Activated CD4-positive, alpha-beta memory T cell treated with anti-CD3 and anti-CD28 coated beads, Interleukin-2, amount 10 ng/mL, durations not matched to agents 7 days and 5 days (primary cell): ENCODE results near the gene MACROD1. TPM values are rescaled to one million over a fixed set of nuclear protein-coding genes. Genes with fewer than 3 reads are reported as not detected.

Source experiments
- CTCF ChIA-PET: fragments of 350-600 bp; sonication (Branson Sonifier 250); formaldehyde crosslinking; loops from one replicate; lab custom pipeline; 2021; ENCODE audit warnings: antibody characterized with exemption, inconsistent platforms; lab: Charles Lee
- POLR2A ChIA-PET: fragments of 350-600 bp; sonication (Branson Sonifier 250); formaldehyde crosslinking; loops from one replicate; lab custom pipeline; 2021; ENCODE audit warnings: antibody characterized with exemption; lab: Charles Lee
- DNase-seq: peaks from one replicate; pipeline ENCODE4 v3.0.0-alpha.2; 2020
- H3K27ac Mint-ChIP-seq: one replicate; pipeline ENCODE4 v1.8.0; 2021; ENCODE audit warnings: mild to moderate bottlenecking, mixed read lengths
- H3K27me3 Mint-ChIP-seq: one replicate; pipeline ENCODE4 v1.8.0; 2021; ENCODE audit warnings: mixed read lengths
- H3K36me3 Mint-ChIP-seq: one replicate; pipeline ENCODE4 v1.8.0; 2021; ENCODE audit warnings: low read depth, mixed read lengths
- H3K4me1 Mint-ChIP-seq: one replicate; pipeline ENCODE4 v1.8.0; 2021; ENCODE audit warnings: mixed read lengths
- H3K4me3 Mint-ChIP-seq: one replicate; pipeline ENCODE4 v1.8.0; 2021; ENCODE audit warnings: mild to moderate bottlenecking, mixed read lengths
- H3K9me3 Mint-ChIP-seq: one replicate; pipeline ENCODE4 v1.8.0; 2021; ENCODE audit warnings: mixed read lengths
- total RNA-seq, 2 experiments: library from RNA; stranded (reverse); gene quantifications; one replicate each; pipeline ENCODE4 v1.2.3, GENCODE V29; 2021

Gene MACROD1
- total RNA-seq, 2 experiments from 2014 or later = 8.8 to 9.1 TPM

DNA sequence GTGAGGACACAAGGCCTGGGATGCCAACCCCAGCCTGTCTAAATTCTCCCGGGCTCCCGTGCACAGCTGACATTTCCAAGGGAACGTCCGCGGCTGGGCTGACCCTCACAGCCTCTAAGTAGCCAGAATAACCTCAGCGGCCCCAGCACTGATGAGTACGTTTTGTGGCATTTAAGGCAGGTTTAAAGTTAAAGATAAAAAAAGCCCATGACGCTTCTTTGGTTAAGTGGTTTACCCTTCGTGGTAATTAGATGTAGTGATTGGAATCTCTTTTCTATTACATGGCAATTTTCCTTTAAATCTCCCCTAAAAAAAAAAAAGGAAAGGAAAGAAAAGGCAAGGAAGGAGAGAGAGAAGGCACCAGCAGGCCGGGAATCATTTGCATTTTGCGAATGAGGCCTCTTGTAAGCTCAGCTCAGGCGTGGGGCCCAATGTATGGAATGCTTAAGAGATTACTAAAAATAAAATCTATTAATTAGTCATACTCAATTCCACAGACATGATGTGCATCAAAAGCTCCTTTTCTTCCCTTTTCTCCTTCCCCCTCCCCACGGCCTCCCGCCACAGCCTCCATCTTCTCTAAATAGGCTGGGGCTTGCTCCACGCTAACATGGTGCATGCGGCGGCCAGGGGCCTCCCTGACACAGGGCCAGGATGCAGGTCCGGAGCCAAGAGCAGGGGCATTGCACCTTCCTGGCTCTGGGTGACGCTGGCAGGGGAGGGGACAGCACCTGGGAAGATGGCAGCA lies 44.1 kb downstream of the MACROD1 start:
- H3K27me3 Mint-ChIP-seq = no peaks in the 10 kb centered on the region
- no peak for DNase-seq
- H3K4me1 Mint-ChIP-seq = peaks cover 3% of the 10 kb centered on the region
- no peaks in the 10 kb centered on the region for H3K36me3 Mint-ChIP-seq
- H3K4me3 Mint-ChIP-seq = no peak overlapping the region
- ChIA-PET POLR2A (no interaction called here), CTCF (no interaction called here)
- H3K27ac Mint-ChIP-seq = no peak overlapping the region
- H3K9me3 Mint-ChIP-seq = no peaks in the 10 kb centered on the region

DNA sequence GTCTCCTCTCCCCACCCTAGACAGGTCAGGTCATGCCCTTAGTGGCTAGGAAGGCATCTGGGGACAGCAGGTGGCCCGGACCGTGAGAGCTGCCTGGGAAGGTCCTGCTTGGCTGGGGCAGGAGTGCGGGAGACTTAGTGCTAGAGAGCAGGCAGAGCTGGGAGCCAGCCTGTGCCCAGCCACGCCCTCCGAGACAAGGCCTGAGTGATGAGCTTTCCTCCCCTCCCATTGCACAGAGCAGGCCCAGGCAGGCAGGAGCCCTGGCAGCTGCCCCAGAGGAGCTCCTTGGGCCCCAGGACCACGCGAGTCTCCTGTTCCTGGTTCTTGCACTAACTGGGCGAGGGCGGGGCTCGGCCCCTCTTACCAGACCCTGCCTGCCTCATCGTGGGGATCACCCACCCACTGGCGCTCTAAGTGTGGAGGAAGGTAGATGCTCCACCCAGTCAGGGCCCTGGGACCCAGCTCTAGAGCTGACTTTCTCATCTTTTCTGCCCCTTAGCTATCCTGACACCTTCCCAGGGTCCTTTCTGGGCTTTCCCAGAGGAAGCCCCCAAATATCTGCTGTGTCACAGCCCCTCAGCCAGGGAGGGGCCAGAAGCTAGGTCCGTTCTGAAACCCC lies 44.9 kb downstream of the MACROD1 start:
- H3K27me3 Mint-ChIP-seq = no peaks in the 10 kb centered on the region
- POLR2A ChIA-PET = no interaction called here
- no peak overlapping the region for H3K4me3 Mint-ChIP-seq
- H3K36me3 Mint-ChIP-seq = no peaks in the 10 kb centered on the region
- no peaks in the 10 kb centered on the region for H3K9me3 Mint-ChIP-seq
- H3K4me1 Mint-ChIP-seq = peaks cover 3% of the 10 kb centered on the region
- no peak for DNase-seq
- CTCF ChIA-PET = no interaction called here
- no peak overlapping the region for H3K27ac Mint-ChIP-seq

DNA sequence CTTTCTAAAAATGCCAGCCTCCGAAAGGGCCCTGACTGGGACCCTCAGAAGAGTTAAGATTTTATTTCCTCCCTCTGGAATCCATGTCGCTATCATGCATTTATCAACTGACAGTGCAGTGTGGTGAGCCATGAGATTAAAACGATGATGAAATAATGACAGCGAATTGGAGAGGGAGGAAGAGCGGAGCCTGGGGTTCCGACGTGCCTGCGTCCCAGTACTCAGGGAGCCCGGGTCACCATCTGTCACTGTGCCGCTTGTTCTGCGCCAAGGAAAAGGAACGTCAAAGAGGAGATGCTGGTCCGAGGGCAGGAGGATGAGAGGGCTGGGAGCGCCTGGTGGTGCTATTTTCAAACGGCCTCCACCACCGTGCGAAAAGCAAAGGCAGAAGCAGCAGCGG lies 46.2 kb downstream of the MACROD1 start:
- Mint-ChIP-seq H3K27ac (no peak overlapping the region), H3K27me3 (no peaks in the 10 kb centered on the region), H3K36me3 (no peaks in the 10 kb centered on the region), H3K4me1 (peaks cover 3% of the 10 kb centered on the region), H3K4me3 (no peak overlapping the region), H3K9me3 (no peaks in the 10 kb centered on the region)
- POLR2A ChIA-PET = no interaction called here
- CTCF ChIA-PET = no interaction called here
- DNase-seq = no peak

DNA sequence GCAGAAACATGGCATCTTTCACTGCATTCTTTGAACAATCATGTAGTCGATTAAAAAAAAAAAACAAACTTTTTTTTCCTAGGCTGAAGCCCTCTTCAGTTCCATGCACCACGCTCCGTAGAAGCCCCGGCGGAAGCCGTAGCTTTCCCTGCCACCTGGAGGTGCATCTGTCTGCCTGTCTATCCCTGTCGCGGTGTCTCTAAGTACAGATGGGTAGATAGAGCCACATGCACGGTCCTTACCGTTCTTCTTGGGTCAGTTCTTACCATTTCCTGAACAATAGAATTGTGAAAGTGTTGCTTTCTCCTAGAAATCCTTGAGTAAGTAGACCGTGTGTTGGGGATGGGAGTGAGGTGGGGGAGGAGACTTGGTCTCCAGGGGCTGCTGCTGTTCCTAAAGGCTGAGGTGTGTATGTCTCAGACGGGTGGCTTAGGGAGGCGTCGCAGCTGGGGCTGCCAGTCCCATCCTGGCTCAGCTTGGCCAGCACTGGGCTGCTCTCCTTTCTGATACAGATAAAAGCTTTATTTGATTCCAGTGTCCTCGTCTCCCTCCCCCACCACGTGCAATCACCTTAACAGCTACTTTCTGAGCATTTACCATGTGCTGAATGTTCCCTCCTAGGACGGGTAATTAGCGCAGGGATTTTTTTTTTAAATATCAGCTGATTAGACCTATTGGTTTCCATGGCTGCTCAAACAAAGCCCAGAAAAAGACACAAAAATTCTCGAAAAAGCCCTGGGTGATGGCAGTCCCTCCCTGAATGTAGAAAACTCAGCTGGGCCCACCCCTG lies 46.8 kb downstream of the MACROD1 start:
- Mint-ChIP-seq H3K27ac (no peak overlapping the region), H3K4me1 (peaks cover 3% of the 10 kb centered on the region), H3K36me3 (no peaks in the 10 kb centered on the region), H3K27me3 (no peaks in the 10 kb centered on the region), H3K9me3 (no peaks in the 10 kb centered on the region), H3K4me3 (no peak overlapping the region)
- ChIA-PET CTCF (no interaction called here), POLR2A (no interaction called here)
- no peak for DNase-seq

DNA sequence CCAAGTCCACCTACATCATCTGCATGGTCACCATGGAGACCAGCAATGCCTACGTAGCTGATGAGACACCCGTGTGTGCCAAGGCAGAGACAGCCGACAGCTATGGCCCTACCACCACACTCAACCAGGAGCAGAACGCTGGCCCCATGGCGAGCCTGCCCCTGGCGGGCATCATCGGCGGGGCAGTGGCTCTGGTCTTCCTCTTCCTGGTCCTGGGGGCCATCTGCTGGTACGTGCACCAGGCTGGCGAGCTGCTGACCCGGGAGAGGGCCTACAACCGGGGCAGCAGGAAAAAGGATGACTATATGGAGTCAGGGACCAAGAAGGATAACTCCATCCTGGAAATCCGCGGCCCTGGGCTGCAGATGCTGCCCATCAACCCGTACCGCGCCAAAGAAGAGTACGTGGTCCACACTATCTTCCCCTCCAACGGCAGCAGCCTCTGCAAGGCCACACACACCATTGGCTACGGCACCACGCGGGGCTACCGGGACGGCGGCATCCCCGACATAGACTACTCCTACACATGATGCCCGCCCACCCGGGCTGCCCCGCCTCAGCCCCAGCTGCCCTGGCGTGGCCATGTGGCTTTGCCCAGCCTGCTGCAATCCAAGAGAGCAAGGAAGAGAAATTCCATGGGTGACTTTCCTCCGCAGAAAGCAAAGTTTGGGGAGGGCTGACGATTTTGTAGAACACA lies 48.0 kb downstream of the MACROD1 start:
- no peaks in the 10 kb centered on the region for H3K36me3 Mint-ChIP-seq
- no peaks in the 10 kb centered on the region for H3K27me3 Mint-ChIP-seq
- H3K27ac Mint-ChIP-seq = no peak overlapping the region
- H3K4me1 Mint-ChIP-seq = peaks cover 3% of the 10 kb centered on the region
- ChIA-PET CTCF (no interaction called here), POLR2A (no interaction called here)
- no peak overlapping the region for H3K4me3 Mint-ChIP-seq
- no peaks in the 10 kb centered on the region for H3K9me3 Mint-ChIP-seq
- no peak for DNase-seq

DNA sequence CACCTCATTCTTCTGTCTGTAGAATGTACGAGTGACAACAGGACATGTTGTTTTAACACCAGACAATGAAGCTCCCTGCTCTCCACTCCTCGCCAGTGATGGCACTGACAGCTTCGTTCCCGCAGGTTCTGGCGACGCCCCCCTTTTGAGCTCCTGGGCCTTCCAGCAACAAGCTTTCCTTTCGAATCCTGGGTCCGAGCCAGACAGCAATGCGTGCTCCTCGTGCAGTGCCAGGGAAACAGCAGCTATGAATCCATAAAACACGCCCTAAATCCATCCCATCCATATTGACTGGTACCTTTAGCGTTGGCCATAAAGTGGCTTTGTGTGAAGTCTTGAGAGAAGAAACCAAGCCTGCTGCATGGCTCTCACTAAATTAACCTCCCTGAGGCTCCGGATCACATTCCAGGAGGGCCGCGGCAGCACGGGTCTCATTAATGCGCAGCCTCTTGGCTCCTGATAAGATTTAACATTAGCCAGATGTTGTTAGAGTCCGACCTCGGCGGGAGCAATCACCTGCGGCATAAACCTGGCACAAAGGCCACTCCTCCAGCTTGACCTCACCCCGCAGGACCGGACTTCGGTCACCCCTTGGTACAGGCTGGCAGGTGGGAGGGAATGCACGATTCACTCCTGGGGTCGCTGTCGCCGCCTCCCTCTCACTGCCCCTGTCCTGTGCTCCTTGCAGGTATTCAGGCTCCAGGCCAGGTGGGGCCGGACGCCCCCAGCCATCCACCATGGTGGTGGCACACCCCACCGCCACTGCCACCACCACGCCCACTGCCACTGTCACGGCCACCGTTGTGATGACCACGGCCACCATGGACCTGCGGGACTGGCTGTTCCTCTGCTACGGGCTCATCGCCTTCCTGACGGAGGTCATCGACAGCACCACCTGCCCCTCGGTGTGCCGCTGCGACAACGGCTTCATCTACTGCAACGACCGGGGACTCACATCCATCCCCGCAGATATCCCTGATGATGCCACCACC lies 50.1 kb downstream of the MACROD1 start:
- no peaks in the 10 kb centered on the region for H3K36me3 Mint-ChIP-seq
- CTCF ChIA-PET = no interaction called here
- DNase-seq = no peak
- H3K4me1 Mint-ChIP-seq = no peaks in the 10 kb centered on the region
- no peak overlapping the region for H3K27ac Mint-ChIP-seq
- POLR2A ChIA-PET = no interaction called here
- H3K9me3 Mint-ChIP-seq = no peaks in the 10 kb centered on the region
- no peak overlapping the region for H3K4me3 Mint-ChIP-seq
- H3K27me3 Mint-ChIP-seq = no peaks in the 10 kb centered on the region

DNA sequence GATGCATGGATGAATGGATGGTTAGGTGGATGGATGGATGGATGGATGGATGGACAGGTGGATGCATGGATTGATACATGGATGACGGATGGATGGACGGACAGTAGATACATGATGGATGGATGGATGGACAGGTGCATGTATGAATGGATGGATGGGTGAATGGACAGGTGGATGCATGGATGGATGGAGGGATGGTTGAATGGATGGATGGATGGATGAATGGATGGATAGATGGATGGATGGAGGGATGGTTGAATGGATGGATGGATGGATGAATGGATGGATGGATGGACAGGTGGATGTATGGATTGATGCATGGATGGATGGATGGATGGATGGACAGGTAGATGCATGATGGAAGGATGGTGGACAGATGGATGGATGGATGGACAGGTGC lies 51.7 kb downstream of the MACROD1 start:
- CTCF ChIA-PET = no interaction called here
- Mint-ChIP-seq H3K27me3 (no peaks in the 10 kb centered on the region), H3K36me3 (no peaks in the 10 kb centered on the region)

DNA sequence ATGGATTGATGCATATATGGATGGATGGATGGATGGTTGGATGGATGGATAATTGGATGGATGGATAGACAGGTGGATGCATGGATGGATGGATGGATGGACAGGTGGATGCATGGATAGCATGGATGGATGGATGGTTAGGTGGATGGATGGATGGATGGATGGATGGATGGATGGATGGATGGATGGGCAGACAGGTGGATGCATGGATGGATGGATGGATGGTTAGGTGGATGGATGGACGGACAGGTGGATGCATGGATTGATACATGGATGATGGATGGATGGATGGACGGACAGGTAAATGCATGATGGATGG lies 52.5 kb downstream of the MACROD1 start:
- ChIA-PET CTCF (no interaction called here), POLR2A (no interaction called here)
- Mint-ChIP-seq H3K27ac (no peak overlapping the region), H3K27me3 (no peaks in the 10 kb centered on the region), H3K4me3 (no peak overlapping the region), H3K36me3 (no peaks in the 10 kb centered on the region), H3K9me3 (no peaks in the 10 kb centered on the region), H3K4me1 (no peaks in the 10 kb centered on the region)
- DNase-seq = no peak

More for the DNA sequence above, 51.7 kb downstream of the MACROD1 start:
- DNase-seq = no peak
- Mint-ChIP-seq H3K27ac (no peak overlapping the region), H3K4me3 (no peak overlapping the region), H3K9me3 (no peaks in the 10 kb centered on the region), H3K4me1 (no peaks in the 10 kb centered on the region)
- POLR2A ChIA-PET = no interaction called here

DNA sequence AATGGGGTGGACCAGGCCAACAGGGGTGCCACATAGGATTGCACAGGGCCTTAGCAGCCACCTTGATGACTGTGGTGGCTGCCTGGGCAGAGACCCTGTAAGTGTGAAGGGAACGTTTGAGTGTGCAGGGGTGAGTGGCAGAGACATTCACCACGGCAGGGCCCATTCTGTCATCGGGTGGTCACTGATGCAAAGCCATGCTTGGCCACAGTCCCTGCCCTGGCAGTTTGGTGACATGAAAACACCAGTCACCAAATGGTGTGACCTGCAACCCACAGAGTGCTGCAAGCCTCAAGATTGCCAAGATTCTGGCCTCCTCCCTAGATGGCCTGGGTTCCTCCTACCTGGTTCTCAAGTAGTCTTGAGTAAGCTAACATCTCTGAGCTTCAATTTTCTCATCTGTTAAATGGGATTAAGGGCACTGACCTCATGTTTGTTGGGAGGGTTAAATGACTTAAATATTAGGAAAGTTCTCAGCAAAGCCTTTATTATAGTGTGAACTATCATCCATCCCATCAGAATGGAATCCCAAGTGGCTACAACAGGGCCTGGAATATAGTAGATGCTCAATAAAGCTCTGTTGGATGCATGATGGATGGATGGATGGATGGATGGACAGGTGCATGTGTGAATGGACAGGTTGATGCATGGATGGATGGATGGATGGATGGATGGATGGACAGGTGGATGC lies 53.0 kb downstream of the MACROD1 start:
- Mint-ChIP-seq H3K4me1 (no peaks in the 10 kb centered on the region), H3K4me3 (no peak overlapping the region), H3K9me3 (no peaks in the 10 kb centered on the region), H3K36me3 (no peaks in the 10 kb centered on the region), H3K27me3 (no peaks in the 10 kb centered on the region), H3K27ac (no peak overlapping the region)
- no peak for DNase-seq
- CTCF ChIA-PET = no interaction called here
- POLR2A ChIA-PET = no interaction called here

DNA sequence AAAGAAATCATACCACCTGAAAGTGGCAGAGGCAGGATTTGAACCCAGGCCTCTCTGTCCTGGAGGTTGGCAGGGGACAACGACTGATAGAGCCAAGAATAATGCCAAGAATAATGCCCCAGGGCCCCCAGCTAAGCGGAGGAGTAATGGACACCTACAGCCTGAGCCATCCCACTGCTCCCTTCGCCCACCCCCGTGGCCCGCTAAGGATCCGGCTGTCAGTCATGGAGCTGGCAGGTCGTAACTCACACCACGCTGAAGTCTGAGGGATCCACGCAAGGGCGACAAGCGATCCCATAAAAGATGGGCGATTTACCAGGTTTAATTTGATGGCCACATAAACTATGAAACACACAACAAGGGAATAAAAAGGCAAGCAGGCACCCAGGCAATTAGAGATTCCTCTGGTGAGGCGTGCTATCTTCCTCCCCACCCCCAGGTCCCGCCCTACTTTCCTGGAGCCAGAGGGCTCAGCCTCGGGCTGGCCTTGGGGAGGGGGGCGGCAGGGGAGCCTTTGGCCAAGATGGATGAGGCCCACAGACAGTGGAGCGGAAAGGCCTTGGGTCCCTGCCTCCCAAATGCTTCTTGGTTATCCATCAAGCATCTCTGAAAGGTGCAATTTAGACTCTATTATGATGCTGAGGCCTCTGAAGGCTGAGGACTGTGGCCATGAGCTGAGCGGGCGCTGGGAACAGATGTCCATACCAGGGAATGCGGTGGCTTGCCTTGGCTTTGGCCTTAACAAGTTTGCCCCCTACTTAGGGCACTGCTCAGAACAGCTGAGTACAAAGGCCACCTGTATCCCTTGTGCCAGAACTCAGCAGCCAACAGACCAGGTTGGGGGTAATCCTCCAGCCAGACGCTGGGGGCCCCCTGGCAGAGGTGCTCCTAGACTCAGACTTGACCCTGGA lies 55.2 kb downstream of the MACROD1 start:
- no peaks in the 10 kb centered on the region for H3K36me3 Mint-ChIP-seq
- POLR2A ChIA-PET = no interaction called here
- no peak overlapping the region for H3K4me3 Mint-ChIP-seq
- H3K9me3 Mint-ChIP-seq = no peaks in the 10 kb centered on the region
- CTCF ChIA-PET = no interaction called here
- DNase-seq = no peak
- H3K4me1 Mint-ChIP-seq = no peaks in the 10 kb centered on the region
- H3K27ac Mint-ChIP-seq = no peak overlapping the region
- no peaks in the 10 kb centered on the region for H3K27me3 Mint-ChIP-seq

DNA sequence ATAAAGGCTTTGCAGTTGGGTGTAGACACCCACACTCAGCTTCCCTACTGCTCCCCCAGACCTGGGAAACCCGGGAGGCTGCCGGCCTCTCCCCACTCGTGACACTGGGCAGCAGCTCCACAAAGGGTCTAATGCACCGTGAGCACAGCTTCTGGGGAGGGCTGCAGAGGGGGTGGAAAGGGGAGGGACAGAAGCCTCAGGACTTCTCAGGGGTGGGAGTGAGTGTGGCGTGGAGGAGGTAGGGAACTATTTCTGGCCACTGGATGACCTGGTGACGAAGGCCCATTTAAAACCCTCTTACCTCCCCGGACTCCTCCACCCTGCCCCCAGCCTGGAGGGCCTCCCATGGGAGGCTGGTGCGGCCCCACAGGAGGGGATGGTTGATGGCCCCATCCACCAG lies 56.6 kb downstream of the MACROD1 start:
- Mint-ChIP-seq H3K36me3 (no peaks in the 10 kb centered on the region), H3K27ac (no peak overlapping the region), H3K27me3 (no peaks in the 10 kb centered on the region), H3K9me3 (no peaks in the 10 kb centered on the region), H3K4me1 (no peaks in the 10 kb centered on the region), H3K4me3 (no peak overlapping the region)
- POLR2A ChIA-PET = no interaction called here
- CTCF ChIA-PET = no interaction called here
- DNase-seq = no peak
